Prostate gland (tissue), 2 donors: ENCODE results near the gene ACLY. TPM values are rescaled to one million over a fixed set of nuclear protein-coding genes. Genes with fewer than 3 reads are reported as not detected.
A peak's percentile ranks its signal among the peaks of the same experiment; 100 is the strongest.

ENCODE experiments used
- DNase-seq: peaks from one replicate; pipeline ENCODE4 v3.0.0-alpha.2; 2019; ENCODE audit warnings: low spot score
- H3K27ac ChIP-seq, 2 donors: fragments of 200-600 bp; sonication (generic); 2 replicates each; pipeline ENCODE4 v1.5.1; 2017 to 2019
- H3K27me3 ChIP-seq: fragments of 200-600 bp; sonication (generic); replicated peaks from 2 replicates; pipeline ENCODE4 v1.5.1; 2019; ENCODE audit not compliant: insufficient read depth
- H3K36me3 ChIP-seq, 2 donors: fragments of 200-600 bp; sonication (generic); 1 replicate in 1 of 2; 2 replicates in 1 of 2; pipeline versions ENCODE4 v1.5.1 to v1.8.1; 2017 to 2019
- H3K4me1 ChIP-seq: fragments of 200-600 bp; sonication (generic); replicated peaks from 2 replicates; pipeline ENCODE4 v1.5.1; 2019
- H3K4me3 ChIP-seq, 2 donors: fragments of 200-600 bp; sonication (generic); 2 replicates each; pipeline ENCODE4 v1.5.1; 2017 to 2019
- H3K9me3 ChIP-seq: fragments of 200-600 bp; sonication (generic); 2 replicates; pipeline ENCODE4 v1.5.1; 2017
- POLR2A ChIP-seq: fragments of 450-650 bp; IDR thresholded peaks from one replicate; pipeline ENCODE4 v1.6.1; 2016; ENCODE audit warnings: antibody characterized with exemption, mild to moderate bottlenecking
- POLR2AphosphoS5 ChIP-seq: sonication (generic); formaldehyde crosslinking; IDR thresholded peaks from one replicate; pipeline ENCODE4 v1.6.1; 2017; ENCODE audit warnings: antibody characterized with exemption
- WGBS: methylation state at CpG from one replicate; pipeline ENCODE4 v1.1.5; 2018; 5-methylcytosine and 5-hydroxymethylcytosine counted together
- intact Hi-C: fragments of 100-400 bp; cut with DNase I; formaldehyde crosslinking; loops from one replicate; pipeline ENCODE4 v1.14.2; 2022
- total RNA-seq, 2 donors: library from RNA; depleted of rRNA; stranded (reverse); fragments of >200 nt; gene quantifications; one replicate each; pipeline ENCODE4 v1.1.0, GENCODE V29; 2016
- TF ChIP-seq, protein P1 (sequence below), 4 experiments: fragments of 200-600 bp in 2 of 4; fragments of 450-650 bp in 2 of 4; sonication (generic) in 2 of 4; IDR thresholded peaks; 1 replicate in 3 of 4; 2 replicates in 1 of 4; pipeline ENCODE4 v1.5.1; 2016 to 2019; ENCODE audit warnings: antibody characterized with exemption in 4 of 4, mild to moderate bottlenecking in 2 of 4, moderate library complexity in 2 of 4

ACLY gene
- total RNA-seq, 2 donors from 2014 or later, result 114 to 203 TPM

DNA sequence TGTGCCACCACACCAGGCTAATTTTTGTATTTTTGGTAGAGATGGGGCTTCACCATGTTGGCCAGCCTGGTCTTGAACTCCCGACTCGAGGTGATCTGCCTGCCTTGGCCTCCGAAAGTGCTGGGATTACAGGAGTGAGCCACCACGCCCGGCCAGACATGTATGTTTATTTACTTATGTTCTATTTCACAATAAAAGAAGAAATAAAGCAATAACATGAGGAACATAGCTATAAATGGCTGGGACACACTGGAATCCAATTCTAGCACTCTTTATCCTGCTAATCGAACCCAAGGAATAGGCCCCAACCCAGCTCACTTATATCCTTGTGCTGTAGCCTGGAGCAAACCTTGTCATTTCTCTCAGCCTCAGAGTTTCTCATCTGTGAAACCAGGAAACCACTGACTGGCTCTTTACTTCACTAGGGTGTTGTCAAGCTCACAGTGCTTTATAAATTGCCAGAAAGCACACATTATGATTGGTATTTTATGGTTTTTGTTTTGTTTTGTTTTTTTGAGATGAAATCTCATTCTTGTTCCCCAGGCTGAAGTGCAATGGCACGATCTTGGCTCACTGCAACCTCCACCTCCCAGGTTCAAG is 7.3 kb upstream of the ACLY start:
- Histone ChIP-seq H3K9me3 (no peaks in the 10 kb centered on the region), H3K4me1 (no peaks in the 10 kb centered on the region), H3K27ac (no peak overlapping the region), H3K36me3 (no peaks in the 10 kb centered on the region), H3K27me3 (no peaks in the 10 kb centered on the region), H3K4me3 (no peak overlapping the region)
- 68% methylated on average over 7 of the region's 7 CpGs for WGBS
- DNase-seq, result no peak
- no peak for TF ChIP-seq POLR2AphosphoS5
- no peak for TF ChIP-seq POLR2A
- TF ChIP-seq, protein P1, sequence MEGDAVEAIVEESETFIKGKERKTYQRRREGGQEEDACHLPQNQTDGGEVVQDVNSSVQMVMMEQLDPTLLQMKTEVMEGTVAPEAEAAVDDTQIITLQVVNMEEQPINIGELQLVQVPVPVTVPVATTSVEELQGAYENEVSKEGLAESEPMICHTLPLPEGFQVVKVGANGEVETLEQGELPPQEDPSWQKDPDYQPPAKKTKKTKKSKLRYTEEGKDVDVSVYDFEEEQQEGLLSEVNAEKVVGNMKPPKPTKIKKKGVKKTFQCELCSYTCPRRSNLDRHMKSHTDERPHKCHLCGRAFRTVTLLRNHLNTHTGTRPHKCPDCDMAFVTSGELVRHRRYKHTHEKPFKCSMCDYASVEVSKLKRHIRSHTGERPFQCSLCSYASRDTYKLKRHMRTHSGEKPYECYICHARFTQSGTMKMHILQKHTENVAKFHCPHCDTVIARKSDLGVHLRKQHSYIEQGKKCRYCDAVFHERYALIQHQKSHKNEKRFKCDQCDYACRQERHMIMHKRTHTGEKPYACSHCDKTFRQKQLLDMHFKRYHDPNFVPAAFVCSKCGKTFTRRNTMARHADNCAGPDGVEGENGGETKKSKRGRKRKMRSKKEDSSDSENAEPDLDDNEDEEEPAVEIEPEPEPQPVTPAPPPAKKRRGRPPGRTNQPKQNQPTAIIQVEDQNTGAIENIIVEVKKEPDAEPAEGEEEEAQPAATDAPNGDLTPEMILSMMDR (IDR thresholded peaks at IDR 0.05), result no peak
- intact Hi-C loops, result no loop called here

DNA sequence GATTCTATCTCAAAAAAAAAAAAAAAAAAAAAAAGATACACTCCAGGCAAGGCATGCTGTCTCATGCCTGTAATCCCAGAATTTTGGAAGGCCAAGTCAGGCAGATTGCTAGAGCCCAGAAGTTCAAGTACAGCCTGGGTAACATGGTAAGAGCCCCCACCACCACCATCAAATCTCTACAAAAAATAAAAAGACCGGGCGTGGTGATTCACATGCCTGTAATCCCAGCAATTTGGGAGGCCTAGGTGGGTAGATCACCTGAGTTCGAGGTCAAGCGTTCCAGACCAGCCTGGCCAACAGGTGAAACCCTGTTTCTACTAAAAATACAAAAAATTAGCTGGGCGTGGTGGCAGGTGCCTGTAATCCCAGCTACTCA is 1.8 kb upstream of the ACLY start:
- TF ChIP-seq, protein P1 (IDR thresholded peaks at IDR 0.05), result no peak
- TF ChIP-seq POLR2A, result no peak
- no peak for TF ChIP-seq POLR2AphosphoS5
- no peaks in the 10 kb centered on the region for H3K4me1 ChIP-seq
- WGBS, result 92% methylated on average over 5 of the region's 5 CpGs
- H3K27me3 ChIP-seq, result no peaks in the 10 kb centered on the region
- intact Hi-C loops, result no loop called here
- no peak for DNase-seq
- H3K27ac ChIP-seq, result no peak overlapping the region
- no peaks in the 10 kb centered on the region for H3K9me3 ChIP-seq
- H3K4me3 ChIP-seq, result no peak overlapping the region
- H3K36me3 ChIP-seq, result no peaks in the 10 kb centered on the region

DNA sequence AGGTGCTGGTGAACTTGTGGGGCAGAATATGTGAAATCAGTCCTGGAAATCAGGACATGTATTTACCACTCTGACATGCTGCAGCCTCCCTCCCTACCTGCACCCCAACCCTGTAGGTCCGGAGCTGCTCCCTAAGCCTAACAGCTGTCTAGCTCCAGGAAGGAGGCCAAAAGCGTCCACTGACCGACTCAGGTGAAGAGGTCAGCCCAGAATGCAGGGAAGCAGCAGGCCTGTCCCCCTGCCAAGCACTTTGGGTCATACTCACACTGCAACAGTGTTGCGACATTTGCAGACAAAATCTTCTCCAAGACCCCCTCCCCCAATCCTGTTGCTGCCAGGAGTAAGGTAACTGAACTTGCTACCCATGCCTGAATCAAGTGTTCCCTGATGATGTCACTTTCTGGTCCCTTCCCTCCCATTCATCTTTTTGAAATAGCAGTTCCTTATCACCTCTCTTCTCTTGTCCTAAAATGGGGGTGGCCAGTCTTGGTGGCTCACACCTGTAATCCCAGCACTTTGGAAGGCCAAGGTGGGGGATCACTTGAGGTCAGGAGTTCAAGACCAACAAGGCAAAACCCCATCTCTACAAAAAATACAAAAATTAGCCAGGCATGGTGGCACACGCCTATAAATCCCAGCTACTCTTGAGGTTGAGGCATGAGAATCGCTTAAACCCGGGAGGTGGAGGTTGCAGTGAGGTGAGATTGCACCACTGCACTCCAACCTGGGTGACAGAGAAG is 1.3 kb upstream of the ACLY start:
- TF ChIP-seq POLR2A (no peak), POLR2AphosphoS5 (no peak)
- TF ChIP-seq, protein P1 (IDR thresholded peaks at IDR 0.05), result no peak
- no peak for DNase-seq
- H3K9me3 ChIP-seq, result no peaks in the 10 kb centered on the region
- H3K4me3 ChIP-seq, result peak overlapping the region in 1 of 2 donors; percentile 82
- no peaks in the 10 kb centered on the region for H3K36me3 ChIP-seq
- peak overlapping the region; percentile 85 to 90 for H3K27ac ChIP-seq
- H3K27me3 ChIP-seq, result no peaks in the 10 kb centered on the region
- intact Hi-C loops, result no loop called here
- no peaks in the 10 kb centered on the region for H3K4me1 ChIP-seq
- WGBS, result 71% methylated on average over 7 of the region's 7 CpGs

DNA sequence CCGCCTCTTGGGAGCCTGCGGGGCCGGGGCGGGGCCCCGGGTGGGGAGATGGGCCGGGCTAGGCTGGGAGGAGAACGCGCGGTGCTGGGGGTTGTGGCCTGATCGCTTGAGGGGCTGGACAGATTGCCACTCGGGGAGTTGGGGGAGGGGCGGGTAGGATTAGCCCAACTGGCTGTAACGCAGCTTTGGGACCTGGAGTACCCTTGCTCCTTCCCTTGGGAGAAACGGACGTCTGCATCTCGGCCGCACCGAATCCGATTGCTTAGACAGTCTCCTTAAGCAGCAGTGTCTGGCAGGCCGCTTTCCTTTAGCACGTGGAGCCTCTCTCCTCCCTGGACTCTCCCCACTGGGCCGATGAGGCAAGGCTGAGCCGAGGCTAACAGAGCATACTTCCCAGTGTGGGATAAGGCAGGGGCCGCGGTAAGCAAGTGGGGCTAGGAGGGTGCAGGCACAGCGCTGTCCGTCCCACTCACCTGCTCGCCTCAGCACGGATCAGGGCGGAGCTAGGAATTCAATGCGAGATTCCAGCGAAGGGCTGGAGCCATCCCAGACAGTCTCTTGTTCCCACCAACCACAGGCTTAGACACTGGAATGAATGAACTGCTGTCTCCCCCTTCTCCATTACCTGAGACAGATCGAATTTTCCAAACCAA is 540 bp upstream of the ACLY start:
- peak; percentile 57 for DNase-seq
- WGBS, result 2% methylated on average over 32 of the region's 33 CpGs

More for the DNA sequence above, 540 bp upstream of the ACLY start:
- intact Hi-C loops, result no loop called here
- no peaks in the 10 kb centered on the region for H3K36me3 ChIP-seq
- peak overlapping the region; percentile 85 to 90 for H3K27ac ChIP-seq
- TF ChIP-seq, protein P1 (IDR thresholded peaks at IDR 0.05), result no peak
- TF ChIP-seq POLR2AphosphoS5 (no peak), POLR2A (no peak)
- H3K4me1 ChIP-seq, result no peaks in the 10 kb centered on the region
- peak overlapping the region; percentile 82 to 99 for H3K4me3 ChIP-seq
- H3K9me3 ChIP-seq, result no peaks in the 10 kb centered on the region
- no peaks in the 10 kb centered on the region for H3K27me3 ChIP-seq
